GM21367 (cell line): Measurements from ENCODE around the gene TNS3.
"Not testable (repeated sequence)": the region's sequence is repeated elsewhere in the genome, so short reads cannot be mapped to it uniquely, and the experiment has no call there.

Experiments used
- ATAC-seq: cut with Tn5 transposase; IDR thresholded peaks from one replicate; pipeline ENCODE4 v1.9.1; 2021; ENCODE audit not compliant: unreplicated experiment

Gene TNS3

DNA sequence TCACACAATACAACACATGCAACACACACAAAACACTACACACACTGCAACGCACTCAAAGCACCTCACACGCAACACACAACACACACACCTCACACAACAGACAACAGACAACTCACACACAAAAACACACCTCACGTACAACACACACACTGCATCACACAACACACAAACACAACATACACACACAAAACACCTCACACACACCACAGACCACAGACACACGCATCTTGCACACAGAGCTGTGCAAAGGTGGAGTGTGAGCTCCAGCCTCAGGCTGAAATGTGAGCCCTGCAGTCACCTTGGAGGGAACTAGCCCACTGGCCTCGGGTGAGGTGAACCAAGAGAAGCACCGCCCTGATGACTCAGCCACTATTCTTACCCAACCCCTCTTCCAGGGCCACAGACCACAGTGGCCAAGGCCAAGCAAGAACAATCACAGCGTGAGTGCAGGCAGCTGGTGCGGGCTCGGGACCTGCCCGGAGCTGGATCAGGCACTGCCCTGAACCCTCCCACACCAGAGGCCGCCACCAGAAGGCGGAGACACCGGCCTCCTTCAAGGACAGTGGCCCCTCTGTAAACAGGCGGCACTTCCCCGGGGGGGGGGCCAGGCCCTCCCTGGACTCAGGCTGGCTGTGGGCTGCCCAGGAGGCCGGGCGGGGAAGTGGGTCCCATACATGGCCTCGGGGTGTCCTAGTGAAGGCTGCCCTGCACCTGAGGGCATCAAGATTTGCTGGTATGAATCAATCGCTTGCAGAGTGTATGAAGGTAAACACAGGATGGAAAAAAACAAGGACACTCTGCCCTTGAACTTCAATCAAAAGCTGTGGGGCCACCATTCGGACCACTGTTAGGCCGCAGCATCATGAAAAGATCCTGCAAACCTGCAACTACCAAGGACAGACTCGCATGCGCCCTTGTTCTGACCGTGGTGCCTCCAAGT is 106.7 kb downstream of the TNS3 start:
- ATAC-seq, result peak; percentile 75

DNA sequence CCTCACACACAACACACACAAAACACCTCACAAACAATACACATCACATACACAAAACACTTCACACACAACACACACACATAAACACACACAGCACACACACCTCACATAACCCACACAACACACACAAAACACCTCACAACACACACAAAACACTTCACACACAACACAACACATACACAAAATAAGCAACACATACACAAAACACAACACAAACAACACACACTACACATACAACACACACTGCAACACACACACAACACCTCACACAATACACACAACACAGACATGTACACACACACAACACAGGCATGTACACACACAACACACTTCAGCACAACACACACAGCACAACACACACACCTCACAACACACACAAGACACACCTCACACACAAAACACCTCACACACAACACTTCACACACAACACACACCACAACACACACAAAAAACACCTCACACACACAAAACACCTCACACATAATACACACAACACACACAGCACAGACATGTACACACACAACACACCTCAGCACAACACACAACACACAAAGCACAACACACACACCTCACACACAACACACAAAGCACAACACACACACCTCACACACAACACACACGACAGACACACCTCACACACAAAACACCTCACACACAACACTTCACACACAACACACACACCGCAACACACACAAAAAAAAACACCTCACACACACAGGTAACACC is 107.5 kb downstream of the TNS3 start:
- no peak for ATAC-seq

GRCh38 chr7:47473499-47474210 is 108.3 kb downstream of the TNS3 start:
- no peak for ATAC-seq

- ATAC-seq, result no peak
Observed at GRCh38 chr7:47472444-47473157, 109.3 kb downstream of the TNS3 start.

DNA sequence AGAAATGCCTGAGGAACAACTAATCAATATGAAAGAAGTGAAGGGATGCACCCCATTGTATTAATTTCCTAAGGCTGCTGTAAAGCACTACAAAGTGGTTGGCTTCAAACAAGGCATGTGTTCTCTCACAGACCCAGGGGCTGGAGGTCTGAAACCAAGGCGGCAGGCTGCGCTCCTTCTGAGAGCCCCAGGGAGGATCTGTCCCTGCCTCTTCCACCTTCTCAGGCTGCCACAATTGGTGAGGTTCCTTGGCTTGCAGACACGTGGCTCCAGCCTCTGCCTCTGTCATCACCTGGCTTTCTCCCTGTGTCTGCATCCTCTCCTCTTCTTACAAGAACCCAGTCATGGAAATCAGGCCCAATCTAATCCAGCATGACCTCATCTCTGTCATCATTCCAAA is 110.1 kb downstream of the TNS3 start:
- ATAC-seq, result no peak

DNA sequence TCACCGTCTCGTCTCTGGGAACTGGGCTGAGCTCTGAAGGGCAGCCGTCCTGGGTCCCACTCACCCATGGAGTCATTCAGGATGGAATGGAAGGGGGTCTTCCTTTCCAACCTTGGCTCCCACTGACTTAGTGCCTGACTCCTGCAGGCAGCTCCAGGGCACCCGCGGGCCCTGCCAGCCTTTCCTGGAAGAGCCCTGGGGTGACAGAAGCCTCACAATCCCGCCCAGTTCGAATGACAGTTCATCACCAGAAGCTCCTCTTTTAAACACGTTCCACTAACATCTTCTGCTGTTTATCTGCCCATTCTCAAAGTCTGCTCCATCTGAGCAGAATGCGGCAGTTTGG is 110.6 kb downstream of the TNS3 start:
- ATAC-seq, result no peak

DNA sequence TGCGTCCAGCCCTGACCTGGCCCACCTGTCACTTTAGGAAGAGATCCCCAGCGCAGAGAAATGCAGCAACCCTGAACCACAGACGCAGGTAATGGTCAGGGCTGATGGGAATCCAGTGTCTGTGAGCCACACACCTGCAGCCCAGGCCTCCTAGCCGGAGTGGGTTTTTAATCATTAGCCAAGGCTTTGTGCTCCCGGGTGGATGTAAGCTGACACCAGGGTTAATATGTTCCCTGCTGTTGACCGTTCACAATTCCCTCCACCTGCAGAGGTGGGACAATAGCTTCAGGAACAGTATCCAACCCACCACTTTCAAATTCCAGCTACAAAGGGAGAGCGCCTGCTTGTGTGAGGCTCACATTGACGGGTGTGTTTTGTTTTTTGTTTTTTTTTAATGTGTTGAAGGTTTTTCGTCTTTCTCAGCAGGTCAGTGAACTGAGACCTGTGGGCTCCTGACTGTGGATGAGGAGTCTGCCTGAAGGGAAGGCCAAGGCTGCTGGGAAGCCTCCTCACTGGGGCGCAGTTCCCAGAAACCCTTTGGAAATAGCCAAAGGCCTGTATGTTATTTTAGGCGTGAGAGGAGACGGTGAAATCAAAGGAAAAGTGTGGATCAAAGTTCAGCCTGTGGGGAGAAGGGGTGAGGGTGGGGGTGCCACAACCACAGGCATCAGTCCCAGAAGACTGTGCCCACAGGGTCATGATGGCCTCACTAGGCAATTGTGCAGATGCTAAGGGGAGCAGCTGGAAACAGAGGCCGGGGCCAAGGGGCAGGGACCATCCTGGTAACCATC is 111.1 kb downstream of the TNS3 start:
- no peak for ATAC-seq

DNA sequence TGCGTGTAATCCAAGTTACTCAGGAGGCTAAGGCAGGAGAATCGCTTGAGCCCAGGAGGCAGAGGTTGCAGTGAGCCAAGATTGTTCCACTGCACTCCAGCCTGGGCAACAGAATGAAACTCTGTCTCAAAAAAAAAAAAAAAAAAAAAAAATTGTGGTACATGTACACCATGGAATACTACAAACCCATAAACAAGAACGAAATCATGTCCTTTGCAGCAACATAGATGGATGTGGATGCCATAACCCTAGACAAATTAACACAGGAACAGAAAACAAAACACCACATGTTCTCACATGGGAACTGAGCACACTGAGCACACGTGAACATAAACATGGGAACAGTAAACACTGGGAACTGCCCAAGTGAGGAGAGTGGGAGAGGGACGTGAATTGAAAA is 112.1 kb downstream of the TNS3 start:
- ATAC-seq, result not testable (repeated sequence)

DNA sequence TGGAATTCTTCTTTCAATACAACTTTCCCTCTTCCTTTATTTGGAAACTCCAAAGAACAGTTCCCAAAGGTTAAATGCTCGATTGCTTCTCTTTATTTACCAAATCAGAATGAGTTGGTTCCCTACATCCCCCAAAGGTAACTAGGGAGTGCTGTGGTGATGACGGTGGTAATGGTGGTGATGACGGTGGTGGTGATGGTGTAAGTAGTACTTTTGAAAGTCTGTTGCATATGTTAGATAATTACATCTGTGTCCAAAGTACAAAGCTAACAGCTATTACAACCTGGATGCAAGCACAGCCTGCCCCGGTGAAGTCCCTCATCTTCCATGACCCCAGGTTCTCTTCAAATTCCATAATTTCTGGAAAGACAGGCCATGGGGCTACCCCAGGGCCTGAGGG is 115.1 kb downstream of the TNS3 start:
- ATAC-seq, result no peak

DNA sequence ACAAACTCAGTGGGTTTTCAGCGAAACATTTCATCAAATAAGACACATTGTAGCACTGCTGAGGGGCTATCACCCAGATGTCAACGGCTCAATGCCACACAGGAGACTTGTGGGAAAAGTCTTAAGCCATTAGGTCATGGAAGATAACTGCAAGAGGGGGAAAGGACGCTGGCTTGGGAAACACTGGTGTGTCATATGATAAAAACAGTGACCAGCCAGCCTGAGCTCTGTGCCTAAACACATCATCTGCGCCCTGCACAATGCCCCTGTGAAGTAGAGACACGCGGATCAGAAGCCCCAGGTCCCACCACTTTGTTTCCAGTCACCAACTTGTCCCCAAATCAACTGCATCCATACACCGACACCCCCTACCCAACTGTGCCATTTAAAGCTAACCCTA is 116.7 kb downstream of the TNS3 start:
- no peak for ATAC-seq

DNA sequence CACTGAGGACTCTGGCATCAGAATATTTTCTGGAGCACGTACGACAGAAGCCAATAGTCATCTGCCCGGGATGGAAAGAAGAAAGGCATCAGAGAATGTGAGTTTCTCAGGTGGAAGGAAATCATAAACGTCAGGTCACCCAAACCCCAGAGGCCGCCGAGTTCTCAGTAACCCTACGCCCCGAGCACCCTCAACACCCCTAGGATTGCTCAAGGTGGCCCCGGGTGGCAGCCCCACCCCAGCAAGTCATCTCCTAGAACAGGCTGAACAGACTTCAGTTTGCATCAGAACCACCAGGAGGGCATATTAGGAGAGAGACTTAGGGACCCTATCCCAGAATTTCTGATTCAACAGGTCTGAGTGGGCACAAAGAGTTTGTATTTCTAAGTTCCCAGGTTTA is 117.6 kb downstream of the TNS3 start:
- no peak for ATAC-seq

- ATAC-seq, result no peak
Observed at GRCh38 chr7:47461746-47462145, 120.2 kb downstream of the TNS3 start.

DNA sequence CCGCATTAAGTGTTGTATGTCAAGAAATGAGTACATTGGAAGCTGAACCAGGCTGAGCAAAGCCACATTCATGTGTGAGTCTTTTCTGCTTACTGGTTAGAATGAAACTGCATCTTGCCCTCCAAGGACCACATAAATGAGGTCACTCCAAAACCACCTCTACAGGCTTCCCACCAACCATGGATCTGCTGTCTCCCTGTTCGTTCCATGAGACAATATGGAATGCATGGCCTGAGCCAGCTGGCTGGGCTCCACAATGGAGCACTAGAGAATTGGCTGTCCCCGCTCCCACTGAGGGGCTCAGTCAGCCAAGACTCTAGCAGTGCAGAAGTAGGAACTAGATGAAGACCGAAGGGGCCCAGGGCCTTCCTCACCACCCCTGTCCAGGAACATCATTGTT is 120.8 kb downstream of the TNS3 start:
- no peak for ATAC-seq

DNA sequence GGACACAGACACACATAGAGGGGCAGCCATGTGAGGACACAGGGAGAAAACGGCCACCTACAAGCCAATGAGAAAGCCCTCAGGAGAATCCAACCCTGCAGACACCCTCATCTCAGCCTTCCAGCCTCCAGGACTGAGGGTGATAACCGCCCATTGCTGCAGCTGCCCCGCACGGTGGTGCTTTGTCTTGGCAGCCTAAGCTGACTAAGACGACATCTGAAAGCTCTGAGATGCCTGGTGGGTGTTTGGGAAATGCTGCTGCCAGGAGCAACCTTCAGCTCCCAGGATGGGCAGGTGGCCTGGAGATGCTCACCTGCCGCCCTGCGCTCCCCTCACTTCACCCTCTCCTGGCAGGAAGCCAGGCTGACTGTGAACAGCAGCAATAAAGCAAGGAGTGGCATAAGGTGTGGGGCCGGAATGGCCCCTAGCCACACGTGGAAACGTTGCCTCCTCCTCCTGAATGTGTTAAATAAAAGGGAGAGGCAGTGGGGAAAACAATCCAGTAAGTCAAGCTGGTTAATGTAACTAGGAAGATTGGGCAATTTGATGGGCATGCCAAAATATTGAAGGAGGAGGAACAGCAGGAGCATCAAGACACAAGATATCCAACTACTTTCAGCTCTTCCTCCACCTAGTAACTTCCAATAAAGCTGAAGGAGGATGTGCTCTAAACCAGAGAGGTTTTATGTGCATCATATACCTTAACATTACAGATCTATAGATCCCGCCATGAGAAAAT is 121.5 kb downstream of the TNS3 start:
- ATAC-seq, result no peak

GRCh38 chr7:47458486-47458885 is 123.4 kb downstream of the TNS3 start:
- ATAC-seq, result no peak

DNA sequence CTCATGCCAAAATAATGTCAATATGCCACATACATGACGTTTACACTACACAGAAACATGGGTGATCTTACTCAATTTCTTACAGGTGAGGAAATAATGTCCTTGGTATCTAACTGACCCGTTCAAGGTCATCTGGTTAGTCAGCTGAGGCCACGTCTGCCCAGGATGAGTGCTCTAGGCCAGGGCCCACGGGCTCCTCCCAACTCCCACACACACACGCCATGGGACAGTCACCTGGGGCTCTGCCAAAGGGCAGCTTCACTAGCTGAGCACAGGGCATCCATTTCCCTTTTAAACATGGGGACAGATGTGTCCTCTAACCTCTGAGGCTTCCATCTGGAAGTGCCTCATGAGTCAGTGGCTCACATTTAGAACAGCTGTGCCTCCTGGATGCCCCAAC is 123.9 kb downstream of the TNS3 start:
- ATAC-seq, result no peak

DNA sequence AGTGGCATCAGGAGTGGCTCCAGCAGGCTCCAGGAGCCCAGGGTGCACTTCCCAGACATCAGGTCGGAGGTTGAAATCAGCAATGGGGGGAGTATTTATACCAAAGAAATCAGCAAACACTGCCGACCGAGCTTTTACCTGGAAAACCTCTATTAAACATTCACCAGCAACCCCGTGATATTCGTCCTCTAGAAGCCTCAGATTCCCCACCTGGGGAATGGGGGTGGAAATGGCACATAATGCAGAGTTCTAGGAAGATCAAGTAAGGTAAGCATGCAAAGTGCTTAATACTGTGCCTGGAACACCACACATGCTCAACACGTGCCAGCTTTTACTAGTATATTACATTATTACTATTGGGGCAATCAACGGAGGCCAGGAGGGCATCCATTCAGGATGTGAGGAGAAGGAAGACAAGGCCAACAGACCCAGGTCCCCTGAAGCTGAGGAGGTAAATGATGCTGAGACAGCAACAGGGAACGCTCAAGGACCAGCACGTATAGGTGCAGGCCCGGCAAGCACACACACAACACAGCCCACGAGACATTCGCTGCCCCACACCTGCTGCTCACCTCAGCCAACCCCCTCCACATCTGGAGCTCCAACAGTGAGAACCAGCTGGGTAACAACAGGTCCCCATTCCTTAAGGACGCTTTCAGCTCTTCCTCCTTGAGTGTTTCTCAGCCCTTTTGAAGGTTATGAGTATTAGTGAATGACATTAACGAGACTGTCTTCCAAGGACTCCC is 125.5 kb downstream of the TNS3 start:
- no peak for ATAC-seq

DNA sequence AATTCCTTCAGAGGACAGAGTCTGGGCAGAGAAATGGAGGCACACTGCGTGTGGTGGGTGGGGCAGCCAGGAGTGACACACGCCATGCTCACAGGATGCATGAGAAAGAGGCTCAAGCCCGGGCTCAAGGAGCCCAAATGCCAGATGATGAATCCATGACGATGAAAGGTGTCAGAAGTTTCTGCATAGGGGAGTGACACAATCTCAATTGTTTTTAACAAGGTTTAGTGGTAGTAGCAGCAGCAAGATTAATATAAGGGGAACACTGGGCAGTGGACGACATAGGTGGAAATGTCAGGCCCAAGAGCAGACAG is 126.1 kb downstream of the TNS3 start:
- no peak for ATAC-seq
